HK-2 (cell line): ENCODE data around the gene DYSF.

ENCODE experiments used
- DNase-seq: peaks from one replicate; pipeline ENCODE4 v3.0.0-alpha.2; 2018; ENCODE audit not compliant: unreplicated experiment

DYSF gene

DNA sequence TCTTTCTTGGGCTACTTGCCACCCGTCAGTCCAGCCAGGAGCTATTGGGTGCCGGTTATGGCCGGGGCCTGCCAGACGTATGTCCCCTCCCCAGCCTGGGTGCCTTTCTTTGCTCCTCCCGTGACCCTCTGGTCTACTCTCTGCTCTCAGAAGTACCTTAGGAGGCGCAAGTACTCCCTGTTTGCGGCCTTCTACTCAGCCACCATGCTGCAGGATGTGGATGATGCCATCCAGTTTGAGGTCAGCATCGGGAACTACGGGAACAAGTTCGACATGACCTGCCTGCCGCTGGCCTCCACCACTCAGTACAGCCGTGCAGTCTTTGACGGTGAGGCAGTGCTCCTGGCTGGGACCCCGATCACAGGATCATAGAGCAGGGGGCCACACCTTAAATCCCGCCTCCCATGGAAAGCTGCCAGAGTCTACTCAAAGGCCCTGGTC, 99.5 kb downstream of the DYSF start:
- no peak for DNase-seq

DNA sequence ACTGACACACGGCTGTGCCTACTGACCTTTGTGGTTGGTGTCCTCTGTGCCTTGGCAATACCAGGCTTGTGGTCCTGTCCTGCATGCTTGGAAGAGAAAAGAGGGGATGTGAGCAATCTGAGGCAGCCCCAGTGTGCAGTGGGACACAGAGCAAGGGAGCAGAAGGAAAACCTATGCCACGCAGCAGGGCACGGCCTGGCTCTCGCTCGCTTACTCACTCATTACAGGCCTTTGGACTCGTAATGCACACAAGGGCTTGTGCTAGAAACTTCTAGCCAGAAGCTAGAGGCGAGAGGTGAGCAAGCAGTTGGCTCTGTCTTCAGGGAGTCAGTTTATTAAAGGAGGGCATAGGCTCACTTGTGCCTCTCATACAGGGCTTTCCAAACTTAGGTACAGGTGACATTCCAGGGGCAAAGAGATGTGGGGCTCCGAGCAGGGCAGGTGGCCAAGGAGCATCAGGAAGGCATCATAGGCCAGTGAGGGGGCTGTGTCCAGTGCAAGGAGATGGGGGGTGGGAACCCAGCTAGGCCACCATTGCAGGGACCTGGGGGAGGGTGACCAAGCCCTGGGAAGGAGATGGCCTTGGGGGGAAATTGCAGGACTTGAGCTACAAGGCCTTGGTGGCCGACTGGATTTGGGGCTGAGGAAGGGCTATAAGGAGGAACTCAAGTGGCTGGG, 100.8 kb downstream of the DYSF start:
- no peak for DNase-seq

DNA sequence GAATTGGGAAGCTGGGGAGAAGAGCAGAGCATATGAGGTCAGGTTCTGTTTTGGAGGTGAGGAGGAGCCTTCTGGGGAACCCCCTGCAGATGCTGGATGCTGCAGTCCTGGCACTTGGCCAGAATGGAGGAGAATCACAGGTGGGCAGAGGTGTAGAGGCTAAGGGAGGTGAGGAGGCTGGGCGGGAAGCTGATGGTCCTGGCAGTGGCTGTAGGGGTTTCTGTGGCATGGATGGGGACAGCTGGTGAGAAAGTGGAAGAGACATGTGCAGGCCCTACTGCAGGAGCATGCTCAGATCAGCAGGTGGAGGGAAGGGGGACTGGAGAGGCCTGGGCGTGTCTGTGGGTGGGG, 101.3 kb downstream of the DYSF start:
- no peak for DNase-seq

DNA sequence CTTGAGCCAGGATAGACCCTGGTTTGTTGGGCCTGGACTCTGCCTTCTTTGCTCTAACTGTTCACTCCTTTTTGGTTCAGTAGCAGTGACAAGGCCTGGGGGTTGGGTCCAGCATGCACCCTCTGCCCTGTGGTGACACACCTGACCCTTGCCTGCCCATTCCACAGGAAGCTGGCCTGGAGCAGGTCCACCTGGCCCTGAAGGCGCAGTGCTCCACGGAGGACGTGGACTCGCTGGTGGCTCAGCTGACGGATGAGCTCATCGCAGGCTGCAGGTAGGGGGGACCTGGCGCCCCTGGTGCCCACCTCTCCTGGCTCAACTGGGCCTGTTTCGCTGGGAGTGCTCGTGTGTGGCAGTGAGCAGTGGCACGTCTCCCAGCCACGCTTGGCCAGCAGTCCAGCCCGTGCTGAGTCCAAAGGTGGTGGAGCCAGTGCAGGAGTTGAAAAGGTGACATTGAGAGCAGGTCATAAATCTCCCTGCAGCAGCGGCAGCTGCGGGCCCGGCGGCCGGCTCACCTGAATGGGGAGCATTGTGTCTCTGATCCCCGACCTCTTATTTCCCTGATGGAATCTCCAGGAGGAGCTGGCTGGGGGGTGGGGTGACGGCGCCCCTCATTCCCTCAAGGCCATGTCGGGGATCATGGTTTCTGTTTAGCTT, 102.6 kb downstream of the DYSF start:
- no peak for DNase-seq

DNA sequence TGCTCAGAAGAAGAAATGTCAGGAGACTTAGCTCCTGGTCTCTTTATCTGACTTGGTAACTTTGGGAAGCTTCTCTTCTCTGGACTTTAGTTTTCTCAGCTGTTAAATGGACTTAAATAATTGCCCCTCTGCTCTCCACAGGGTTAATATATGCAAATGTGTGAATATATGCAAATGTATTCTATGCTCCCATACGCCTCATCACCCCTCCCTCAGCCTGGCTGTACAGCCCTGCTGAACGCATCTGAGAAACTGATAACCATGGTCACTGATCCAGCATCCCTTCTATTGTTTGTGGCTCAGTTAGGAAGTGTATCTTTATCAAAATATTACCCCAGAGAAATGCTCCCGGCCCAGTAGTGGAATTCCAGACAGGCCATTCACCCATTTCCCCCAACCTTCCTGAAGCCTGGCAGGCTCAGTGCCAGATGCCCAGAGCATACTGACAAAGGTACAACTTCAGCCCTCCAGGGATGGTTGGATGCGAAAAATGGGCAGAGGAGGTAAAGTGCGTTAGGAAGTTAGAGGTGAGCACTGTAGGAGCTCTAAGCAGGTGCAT, 103.4 kb downstream of the DYSF start:
- DNase-seq: no peak

DNA sequence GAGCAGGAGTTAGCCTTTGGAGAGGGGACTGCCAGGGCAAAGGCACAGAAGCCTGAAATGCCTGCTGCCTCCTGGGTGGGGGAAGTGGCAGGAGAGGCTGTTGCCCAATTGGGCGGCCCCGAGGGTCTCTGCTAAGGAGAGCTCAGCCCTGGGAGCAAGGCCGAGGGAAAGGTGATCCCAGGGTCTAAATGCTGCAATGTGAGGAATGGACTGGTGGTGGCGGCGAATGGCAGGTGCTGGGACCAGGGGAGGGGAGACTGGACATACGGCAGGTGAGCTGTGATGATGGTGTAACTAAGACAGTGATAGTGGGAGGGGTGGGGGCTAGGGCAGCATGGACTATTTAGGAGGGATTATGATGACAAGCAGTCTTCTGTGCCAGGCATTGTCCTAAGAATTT, 104.0 kb downstream of the DYSF start:
- no peak for DNase-seq

DNA sequence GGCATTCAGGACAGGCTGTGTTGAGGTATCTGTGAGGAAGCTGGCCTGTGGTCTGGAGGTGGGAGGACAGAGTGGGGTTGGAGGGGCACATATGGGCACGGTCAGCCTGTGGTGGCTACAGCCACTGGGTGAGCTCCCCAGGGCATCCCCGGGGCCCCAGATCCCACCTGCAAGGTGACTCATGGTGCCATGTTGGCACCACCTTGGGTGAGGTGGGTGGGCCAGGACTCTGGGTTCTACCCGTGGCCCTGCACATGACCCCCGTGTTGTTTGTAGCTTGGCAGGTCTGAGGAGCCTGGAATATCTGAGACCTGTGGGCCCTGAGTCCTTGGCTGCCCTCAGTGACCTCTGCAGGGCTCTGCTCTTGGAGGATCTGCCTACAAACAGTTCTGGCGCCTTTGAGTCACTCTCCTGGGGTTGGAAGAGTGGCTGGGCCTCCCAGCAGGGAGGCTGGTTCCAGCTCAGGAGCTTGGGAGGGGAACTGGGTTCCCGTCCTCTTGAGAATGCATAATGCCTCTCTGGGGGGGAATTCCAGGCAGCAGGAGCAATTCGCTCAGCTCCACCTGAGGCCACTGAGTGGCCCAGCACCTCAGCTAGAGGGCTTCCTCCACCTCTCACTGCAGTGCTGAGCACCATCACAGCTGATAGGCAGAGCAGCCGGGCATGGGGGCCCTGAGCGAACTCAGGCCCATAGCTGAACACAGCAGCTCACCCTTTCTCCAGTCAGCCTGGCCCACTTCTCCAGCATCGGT, 105.1 kb downstream of the DYSF start:
- DNase-seq: peak; percentile 83

DNA sequence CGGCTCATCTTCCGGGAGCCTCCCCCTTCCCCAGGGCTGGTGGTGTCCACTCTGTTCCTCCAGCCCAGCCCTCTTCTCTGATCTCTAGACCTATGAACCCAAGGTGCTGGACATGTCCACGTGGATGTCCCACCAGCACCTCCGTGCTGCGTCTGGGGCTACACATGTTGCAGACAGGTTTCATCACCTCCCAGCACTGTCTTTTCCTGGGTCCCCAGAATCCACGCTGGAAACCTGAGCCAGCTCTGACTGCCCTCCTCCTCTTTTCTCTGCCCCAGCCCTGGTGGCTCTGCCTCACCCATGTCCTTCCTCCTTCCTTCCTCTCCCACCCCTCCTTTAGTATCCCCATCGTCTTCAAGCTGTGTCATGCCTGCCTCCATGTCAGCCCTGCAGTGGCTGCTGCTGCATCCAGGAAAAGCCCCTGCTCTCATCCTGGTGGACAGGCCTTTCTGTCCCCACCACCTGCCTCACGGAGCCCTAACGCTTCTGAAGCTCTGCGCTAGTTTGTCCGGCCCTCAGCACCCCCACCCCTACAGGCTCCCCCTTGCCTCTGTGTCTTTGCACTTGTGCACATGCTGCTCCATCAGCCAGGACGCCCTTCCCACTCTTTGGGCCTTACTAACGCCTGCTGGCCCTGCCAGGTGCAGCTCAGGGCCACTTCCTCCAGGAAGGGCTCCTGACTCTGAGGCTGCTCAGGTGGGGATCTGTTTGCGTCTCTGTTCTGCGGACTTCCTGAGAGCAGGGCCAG, 105.9 kb downstream of the DYSF start:
- DNase-seq: no peak

DNA sequence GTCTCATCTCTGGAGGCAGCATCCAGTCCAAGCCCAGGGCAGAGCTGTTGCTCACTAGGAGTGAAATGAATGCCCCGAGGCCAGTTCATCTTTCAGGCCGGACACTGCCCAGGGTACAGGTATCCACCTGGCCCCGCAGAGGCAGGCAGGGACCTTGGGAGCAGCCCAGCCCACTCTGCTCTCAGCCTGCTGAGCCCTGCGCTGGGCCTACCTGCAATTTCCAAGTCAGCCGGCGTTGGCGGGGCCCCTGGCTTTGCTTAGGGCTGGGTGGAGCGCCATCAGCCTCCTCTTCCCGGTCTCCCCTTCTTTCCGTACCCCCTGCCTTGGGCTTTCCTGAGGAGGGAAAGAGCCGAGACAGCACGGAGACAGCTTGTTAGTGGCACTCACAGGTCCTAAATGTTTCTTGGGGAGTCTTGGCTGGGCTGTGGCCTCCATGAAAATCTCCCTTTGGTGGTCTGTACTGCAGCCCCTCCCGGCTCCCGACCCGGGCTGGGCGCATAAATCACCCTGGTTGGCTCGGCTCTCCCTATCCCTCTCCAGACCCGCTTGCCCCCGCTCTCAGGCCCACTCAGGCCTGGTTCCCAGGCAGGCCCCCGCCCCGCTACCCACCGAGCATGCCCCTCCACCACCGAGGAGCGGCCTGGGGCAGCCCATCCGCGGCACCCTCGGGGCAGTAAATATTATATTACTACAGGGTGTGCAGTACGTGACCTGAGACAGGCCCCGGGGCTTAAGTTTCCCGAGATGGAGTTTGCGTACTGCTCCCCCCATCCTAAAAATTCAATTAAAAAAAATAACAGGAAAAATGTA, 106.7 kb downstream of the DYSF start:
- DNase-seq: no peak

DNA sequence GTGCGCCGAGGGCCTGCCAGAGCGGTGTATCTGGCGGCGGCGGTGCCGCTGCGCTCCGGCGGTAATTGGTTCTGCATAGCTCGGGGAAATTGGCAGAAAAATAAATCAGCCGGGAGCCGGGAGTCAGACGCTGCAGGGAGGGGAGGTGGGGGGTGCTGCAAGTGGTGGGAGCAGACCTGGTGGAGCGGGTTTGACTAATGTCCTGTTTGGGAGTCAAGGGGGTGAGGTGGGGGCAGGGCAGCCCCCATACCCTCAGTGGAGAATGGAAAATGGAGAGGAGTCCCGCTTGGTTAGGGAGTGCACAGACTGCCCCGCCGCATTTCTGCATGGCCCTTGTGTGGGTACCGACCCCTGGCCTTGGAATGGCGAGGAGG, 107.3 kb downstream of the DYSF start:
- DNase-seq: no peak

DNA sequence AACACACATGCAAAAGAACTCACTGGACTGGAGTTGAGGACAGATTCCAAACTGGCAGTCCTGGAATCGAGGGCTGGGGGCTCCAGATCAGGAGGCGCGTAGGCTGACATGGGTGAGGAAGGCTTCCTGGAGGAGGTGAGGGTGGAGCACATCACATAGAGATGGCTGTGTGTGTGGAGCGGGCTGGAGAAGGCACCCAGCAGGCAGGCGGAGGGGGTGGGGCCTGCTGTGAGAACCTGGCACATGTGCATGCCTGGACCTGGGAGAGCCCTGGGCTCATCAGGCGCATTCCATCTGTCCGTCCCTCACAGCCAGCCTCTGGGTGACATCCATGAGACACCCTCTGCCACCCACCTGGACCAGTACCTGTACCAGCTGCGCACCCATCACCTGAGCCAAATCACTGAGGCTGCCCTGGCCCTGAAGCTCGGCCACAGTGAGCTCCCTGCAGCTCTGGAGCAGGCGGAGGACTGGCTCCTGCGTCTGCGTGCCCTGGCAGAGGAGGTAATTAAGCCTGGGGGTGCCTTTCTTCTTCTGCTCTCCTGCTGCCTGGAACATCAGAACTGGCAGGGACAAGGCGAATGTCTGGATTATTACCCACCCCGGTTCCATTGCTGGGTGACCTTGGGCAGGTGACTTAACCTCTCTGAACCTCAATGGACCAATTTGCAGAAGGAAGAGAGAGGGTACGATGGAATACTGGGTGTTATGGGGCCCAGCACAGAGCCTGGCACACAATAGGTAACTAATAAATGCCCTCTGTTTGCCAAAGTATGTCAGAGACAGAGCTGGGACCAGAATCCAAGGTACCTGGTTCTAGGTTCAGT, 108.3 kb downstream of the DYSF start:
- no peak for DNase-seq

DNA sequence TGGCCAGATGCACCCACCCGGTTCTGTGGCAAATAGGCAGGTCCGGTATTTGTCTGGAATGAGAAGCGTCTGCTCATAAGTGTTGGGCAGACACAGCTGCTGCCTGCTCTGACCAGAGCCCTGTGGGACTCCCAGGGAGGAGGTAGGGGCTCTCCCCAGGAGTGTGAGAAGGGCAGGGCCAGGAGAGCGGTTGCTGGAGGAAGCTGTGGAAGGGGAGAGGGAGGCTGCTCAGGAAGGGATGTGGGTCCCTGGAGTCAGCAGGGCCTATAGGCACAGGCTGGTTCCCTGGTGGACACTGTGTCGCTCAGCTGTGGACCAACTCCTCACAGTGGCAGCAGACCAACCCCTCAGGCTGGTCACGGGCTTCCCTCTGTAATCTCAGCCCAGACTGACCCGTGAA, 109.2 kb downstream of the DYSF start:
- DNase-seq: no peak

DNA sequence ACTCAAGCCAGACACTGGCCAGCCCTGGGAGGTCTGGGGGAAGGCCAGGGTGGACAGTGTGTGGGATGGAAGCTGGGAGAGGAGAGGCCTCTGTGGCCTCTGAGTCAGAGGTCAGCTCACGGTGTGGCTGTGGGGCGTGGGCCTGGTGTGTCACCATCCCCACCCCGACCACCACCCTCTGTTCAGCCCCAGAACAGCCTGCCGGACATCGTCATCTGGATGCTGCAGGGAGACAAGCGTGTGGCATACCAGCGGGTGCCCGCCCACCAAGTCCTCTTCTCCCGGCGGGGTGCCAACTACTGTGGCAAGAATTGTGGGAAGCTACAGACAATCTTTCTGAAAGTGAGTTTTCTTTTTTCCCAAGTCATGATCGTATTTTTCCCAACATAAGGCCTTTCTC, 110.5 kb downstream of the DYSF start:
- DNase-seq: peak; percentile 29

DNA sequence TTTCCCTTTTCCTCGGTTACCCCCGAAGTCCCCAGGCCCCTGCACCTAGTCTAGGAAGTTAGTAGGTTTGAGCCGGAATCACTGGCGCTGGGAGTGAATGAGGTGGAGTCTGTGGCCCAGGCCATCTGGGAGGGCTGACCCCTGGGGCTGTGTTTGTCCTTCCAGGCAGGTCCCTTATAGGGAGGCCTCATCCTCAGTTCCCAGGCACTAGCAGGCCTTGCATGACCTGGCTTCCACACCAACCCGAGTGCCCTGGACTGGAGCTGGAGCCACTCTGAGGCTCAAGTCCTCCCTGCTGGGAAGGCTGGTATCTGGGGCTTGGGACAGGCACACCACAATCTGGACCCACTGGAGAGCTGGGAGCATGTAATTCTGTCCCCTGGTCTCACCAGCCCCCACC, 111.0 kb downstream of the DYSF start:
- DNase-seq: no peak

DNA sequence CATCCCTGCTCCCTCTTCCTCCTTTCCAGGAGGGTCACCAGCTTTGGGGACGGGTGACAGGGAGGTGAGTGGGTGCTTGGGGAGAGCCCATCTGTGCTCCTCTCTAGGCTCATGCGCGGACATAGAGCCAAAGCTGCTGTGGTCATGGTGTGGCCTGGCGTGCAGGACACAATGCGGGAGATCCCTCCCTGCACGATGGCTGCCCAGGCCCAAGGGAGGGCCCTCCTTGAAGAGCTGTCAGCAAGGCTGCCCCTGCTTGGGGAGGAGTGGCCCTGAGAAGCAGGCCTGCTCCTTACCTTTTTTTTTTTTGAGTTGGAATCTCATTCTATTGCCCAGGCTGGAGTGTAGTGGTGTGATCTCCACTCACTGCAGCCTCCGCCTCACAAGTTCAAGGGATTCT, 111.4 kb downstream of the DYSF start:
- no peak for DNase-seq

DNA sequence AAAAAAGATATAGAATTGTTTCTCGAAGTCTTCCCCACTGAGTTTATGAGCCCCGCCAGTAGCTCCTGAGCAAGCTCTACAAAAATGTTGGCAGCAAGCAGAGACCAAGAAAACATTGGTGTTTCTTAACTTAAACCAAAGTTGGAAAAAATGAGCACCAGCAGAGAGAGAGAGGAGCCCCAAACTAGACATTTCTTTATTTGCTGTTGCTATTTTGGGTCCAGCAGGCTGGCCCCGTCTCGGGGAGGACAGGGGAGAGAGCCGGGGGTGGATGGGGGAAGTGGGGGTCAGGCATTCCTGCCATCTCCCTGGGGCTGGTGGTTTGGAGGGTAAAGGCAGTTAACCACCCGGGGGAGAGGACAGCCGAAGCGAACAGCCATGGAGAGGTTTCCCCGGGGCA, 113.0 kb downstream of the DYSF start:
- DNase-seq: no peak

DNA sequence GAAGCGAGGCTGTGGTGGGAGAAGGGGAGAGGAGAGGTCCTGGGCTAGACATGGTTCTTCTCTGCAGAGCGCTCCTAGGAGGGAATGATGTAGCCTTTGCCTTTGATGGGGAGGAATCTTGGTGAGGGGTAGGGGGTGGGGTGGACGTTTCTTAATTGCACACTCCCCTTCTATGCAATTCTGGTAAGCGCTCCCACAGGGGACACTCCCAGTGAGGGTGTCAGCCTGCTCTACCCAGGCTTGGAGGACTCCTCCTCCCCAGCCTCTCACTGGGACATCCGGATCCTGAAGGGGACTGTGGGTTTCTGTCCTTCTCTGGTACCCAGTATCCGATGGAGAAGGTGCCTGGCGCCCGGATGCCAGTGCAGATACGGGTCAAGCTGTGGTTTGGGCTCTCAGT, 114.3 kb downstream of the DYSF start:
- DNase-seq: no peak

DNA sequence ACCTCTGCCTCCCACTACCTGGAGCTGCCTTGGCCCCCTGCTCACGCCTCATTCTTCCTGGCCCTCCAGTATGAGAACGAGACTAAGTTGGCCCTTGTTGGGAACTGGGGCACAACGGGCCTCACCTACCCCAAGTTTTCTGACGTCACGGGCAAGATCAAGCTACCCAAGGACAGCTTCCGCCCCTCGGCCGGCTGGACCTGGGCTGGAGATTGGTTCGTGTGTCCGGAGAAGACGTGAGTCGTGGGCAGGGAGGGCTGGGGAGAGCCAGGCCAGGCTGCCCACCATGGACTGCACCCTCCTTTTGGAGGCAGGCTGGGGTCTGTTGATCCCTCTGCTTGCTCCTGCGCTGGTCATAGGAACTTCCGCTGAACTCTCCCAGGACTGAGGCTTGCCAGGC, 114.7 kb downstream of the DYSF start:
- DNase-seq: no peak

DNA sequence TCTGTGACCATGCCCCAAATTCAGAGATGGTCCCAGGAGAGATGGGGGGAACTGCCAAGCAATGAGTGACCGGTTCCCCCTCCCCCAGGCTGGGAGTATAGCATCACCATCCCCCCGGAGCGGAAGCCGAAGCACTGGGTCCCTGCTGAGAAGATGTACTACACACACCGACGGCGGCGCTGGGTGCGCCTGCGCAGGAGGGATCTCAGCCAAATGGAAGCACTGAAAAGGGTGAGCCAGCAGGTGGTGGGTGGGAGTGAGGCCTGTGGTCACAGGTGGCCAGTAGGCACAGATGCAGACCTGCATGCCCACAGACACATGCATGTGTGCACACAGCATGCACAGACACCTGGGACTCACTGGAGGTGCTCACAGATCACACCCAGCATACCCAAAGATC, 117.2 kb downstream of the DYSF start:
- no peak for DNase-seq

DNA sequence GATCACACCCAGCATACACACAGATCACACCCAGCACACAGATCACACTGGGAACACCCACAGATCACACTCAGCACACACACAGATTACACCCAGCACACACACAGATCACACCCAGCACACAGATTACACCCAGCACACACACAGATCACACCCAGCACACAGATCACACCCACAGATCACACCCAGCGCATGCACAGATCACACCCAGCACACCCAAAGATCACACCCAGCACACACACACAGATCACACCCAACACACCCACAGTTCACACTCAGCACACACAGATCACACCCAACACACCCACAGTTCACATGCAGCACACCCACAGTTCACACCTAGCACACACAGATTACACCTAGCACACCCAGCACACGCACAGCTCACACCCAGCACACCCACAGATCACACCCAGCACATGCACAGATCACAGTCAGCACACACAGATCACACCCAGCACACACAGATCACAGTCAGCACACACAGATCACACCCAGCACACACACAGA, 117.6 kb downstream of the DYSF start:
- no peak for DNase-seq
